ENCODE measurements around the gene IL7R. TPM values are rescaled to one million over a fixed set of nuclear protein-coding genes. Genes with fewer than 3 reads are reported as not detected.
A peak's percentile ranks its signal among the peaks of the same experiment; 100 is the strongest.

Gene IL7R
- total RNA-seq, 2 experiments from 2014 or later = 4.6 to 62.2 TPM

- H3K4me3 ChIP-seq (ENCODE audit: low read depth, low read length, poor library complexity, severe bottlenecking) = peak overlapping the region; percentile 75
- intact Hi-C loops (cut with micrococcal nuclease; ENCODE audit: unreplicated experiment) = no loop called here
Measured at GRCh38 chr5:35857606-35858205, 1.0 kb downstream of the IL7R start.

DNA sequence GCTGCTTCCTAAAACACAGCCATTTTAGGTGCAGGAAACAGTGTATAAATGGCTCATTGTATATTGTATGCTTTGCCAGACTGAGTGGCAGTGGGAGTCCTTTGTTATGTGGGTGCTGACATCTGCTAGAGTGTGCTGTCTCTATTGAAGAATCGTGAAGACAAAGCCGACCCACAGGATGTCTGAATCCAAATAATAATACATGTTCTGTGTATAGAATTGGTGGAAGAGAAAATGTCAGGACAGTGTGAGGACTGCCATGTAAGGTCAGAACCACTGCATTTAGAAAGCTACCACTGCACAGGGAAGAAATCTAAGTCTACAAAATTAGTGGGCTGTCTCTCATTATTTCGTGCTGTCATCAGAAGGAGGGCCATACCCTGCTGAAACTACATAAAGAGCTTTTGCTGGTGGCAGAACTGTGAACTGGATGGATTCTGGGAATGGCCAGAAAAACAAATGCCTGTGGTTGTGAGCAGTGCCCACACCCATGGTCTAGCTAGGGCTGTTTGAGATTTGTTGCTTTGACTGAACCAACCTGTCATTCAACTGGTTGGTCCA lies 2.5 kb downstream of the IL7R start:
- BruUV-seq (replicated peaks) = no TSS peak
- ChIA-PET CTCF (ENCODE audit: unreplicated experiment) (interaction anchor here (1.3 kb wide), 2 partner anchors 14 to 36 kb away, joined by 3 to 5 read pairs; no protein-coding TSS in a partner anchor), POLR2A (interaction anchor here (0.5 to 8.2 kb wide), 8 partner anchors 8 to 1367 kb away, joined by 3 to 52 read pairs (median 4); no protein-coding TSS in a partner anchor)
- Histone ChIP-seq H3K27ac (ENCODE audit: low read depth, low read length, poor library complexity, severe bottlenecking) (peak overlapping the region; percentile 72), H3K4me2 (ENCODE audit: low read length) (peak overlapping the region; percentile 91), H2AFZ (ENCODE audit: low read length) (peak overlapping the region; percentile 9; the same call in 1 of the 2 replicates), H3K36me3 (ENCODE audit: insufficient read depth, low read length) (peaks cover 55% of the 10 kb centered on the region), H3K4me3 (ENCODE audit: low read depth, low read length, poor library complexity, severe bottlenecking) (peak overlapping the region; percentile 75), H3K4me1 (ENCODE audit: insufficient read depth, low read length, poor library complexity, severe bottlenecking) (peaks cover 54% of the 10 kb centered on the region), H3K9me2 (ENCODE audit: insufficient read depth, low read length) (no peaks in the 10 kb centered on the region), H4K20me1 (ENCODE audit: insufficient read depth, low read length) (no peaks in the 10 kb centered on the region), H3K79me2 (ENCODE audit: insufficient read depth, low read depth, low read length) (peaks cover 59% of the 10 kb centered on the region), H3K9me3 (ENCODE audit: low read length) (peaks cover 9% of the 10 kb centered on the region)
- intact Hi-C loops (cut with micrococcal nuclease; ENCODE audit: unreplicated experiment) = no loop called here
- peak; percentile 51 for DNase-seq (ENCODE audit: low spot score)
- TF ChIP-seq EZH2phosphoT487 (IDR thresholded peaks at IDR 0.05; ENCODE audit: borderline replicate concordance, low read depth, low read length) = no peak
- TF ChIP-seq, protein P1, sequence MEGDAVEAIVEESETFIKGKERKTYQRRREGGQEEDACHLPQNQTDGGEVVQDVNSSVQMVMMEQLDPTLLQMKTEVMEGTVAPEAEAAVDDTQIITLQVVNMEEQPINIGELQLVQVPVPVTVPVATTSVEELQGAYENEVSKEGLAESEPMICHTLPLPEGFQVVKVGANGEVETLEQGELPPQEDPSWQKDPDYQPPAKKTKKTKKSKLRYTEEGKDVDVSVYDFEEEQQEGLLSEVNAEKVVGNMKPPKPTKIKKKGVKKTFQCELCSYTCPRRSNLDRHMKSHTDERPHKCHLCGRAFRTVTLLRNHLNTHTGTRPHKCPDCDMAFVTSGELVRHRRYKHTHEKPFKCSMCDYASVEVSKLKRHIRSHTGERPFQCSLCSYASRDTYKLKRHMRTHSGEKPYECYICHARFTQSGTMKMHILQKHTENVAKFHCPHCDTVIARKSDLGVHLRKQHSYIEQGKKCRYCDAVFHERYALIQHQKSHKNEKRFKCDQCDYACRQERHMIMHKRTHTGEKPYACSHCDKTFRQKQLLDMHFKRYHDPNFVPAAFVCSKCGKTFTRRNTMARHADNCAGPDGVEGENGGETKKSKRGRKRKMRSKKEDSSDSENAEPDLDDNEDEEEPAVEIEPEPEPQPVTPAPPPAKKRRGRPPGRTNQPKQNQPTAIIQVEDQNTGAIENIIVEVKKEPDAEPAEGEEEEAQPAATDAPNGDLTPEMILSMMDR (conservative IDR thresholded peaks at IDR 0.05; ENCODE audit: low read length) = no peak

More at GRCh38 chr5:35857606-35858205, 1.0 kb downstream of the IL7R start:
- Histone ChIP-seq H3K79me2 (ENCODE audit: insufficient read depth, low read depth, low read length) (peaks cover 55% of the 10 kb centered on the region), H3K36me3 (ENCODE audit: insufficient read depth, low read length) (peaks cover 40% of the 10 kb centered on the region), H2AFZ (ENCODE audit: low read length) (peak overlapping the region; percentile 95; the same call in 1 of the 2 replicates), H4K20me1 (ENCODE audit: insufficient read depth, low read length) (no peaks in the 10 kb centered on the region), H3K4me2 (ENCODE audit: low read length) (peak overlapping the region; percentile 91), H3K9me2 (ENCODE audit: insufficient read depth, low read length) (no peaks in the 10 kb centered on the region), H3K4me1 (ENCODE audit: insufficient read depth, low read length, poor library complexity, severe bottlenecking) (peaks cover 62% of the 10 kb centered on the region), H3K9me3 (ENCODE audit: low read length) (no peaks in the 10 kb centered on the region), H3K27ac (ENCODE audit: low read depth, low read length, poor library complexity, severe bottlenecking) (peak overlapping the region; percentile 72)
- no TSS peak for BruUV-seq (replicated peaks)
- DNase-seq (ENCODE audit: low spot score) = no peak
- no peak for TF ChIP-seq EZH2phosphoT487 (IDR thresholded peaks at IDR 0.05; ENCODE audit: borderline replicate concordance, low read depth, low read length)
- TF ChIP-seq, protein P1 (conservative IDR thresholded peaks at IDR 0.05; ENCODE audit: low read length) = no peak
- ChIA-PET POLR2A (interaction anchor here (0.9 to 8.2 kb wide), 7 partner anchors 9 to 47 kb away, joined by 3 to 52 read pairs (median 5); no protein-coding TSS in a partner anchor), CTCF (ENCODE audit: unreplicated experiment) (interaction anchor here (1.3 kb wide), 1 partner anchor 15 kb away, joined by 5 read pairs; no protein-coding TSS in a partner anchor)
